Pancreas (tissue), 10 donors: Measurements from ENCODE around the gene TM9SF2. TPM values are rescaled to one million over a fixed set of nuclear protein-coding genes. Genes with fewer than 3 reads are reported as not detected.

ENCODE experiments used
- ATAC-seq, 4 donors: fragments of 200-7000 bp; cut with Tn5 transposase; one replicate each; pipeline versions ENCODE4 v1.8.0 to v1.9.1; 2020; ENCODE audit warnings: mild to moderate bottlenecking in 4 of 4, moderate library complexity in 4 of 4
- DNase-seq, 6 donors: peaks; one replicate each; pipeline ENCODE4 v3.0.0-alpha.2; 2020
- FAIRE-seq: peaks from 2 replicates; lab custom pipeline; 2012; peaks lifted over from hg19 to GRCh38; lab: Jason Lieb, UNC
- H3K27ac ChIP-seq, 4 donors: fragments of 200-600 bp; sonication (generic); 1 replicate in 3 of 4; 2 replicates in 1 of 4; pipeline versions ENCODE4 v1.5.0 to v1.8.0; 2020
- H3K27me3 ChIP-seq, 4 donors: fragments of 200-600 bp; one replicate each; pipeline ENCODE4 v1.8.0; 2021
- H3K36me3 ChIP-seq, 3 donors: fragments of 200-600 bp; sonication (generic) in 1 of 3; one replicate each; pipeline versions ENCODE4 v1.5.0 to v1.8.0; 2020 to 2021
- H3K4me1 ChIP-seq, 3 donors: fragments of 200-600 bp; one replicate each; pipeline ENCODE4 v1.8.0; 2021
- H3K4me3 ChIP-seq, 4 donors: fragments of 200-600 bp; sonication (generic) in 2 of 4; one replicate each; pipeline versions ENCODE4 v1.5.0 to v1.8.0; 2020 to 2021
- H3K9me3 ChIP-seq, 4 donors: fragments of 200-600 bp; one replicate each; pipeline ENCODE4 v1.8.0; 2021
- WGBS, 2 donors: extraction: QIAGEN DNeasy Blood & Tissue Kit; methylation state at CpG; one replicate each; pipeline ENCODE4 v1.1.7; 2013; 5-methylcytosine and 5-hydroxymethylcytosine counted together
- intact Hi-C, 3 donors: fragments of 100-400 bp; cut with DNase I; formaldehyde crosslinking; loops; one replicate each; pipeline versions ENCODE4 v1.11.1 to v1.14.2; 2022
- polyA plus RNA-seq, 2 donors: library from polyadenylated mRNA; stranded (reverse); fragments of 200-250 nt; gene quantifications; one replicate each; pipeline ENCODE4 v1.2.3, GENCODE V29; 2013
- total RNA-seq, 6 donors: library from RNA; stranded (reverse); fragmentation: NEBNext Ultra II Directional in 4 of 6; extraction: Animal tissue kit (Norgen Biotek cat#: 25700) in 4 of 6; gene quantifications; one replicate each; pipeline versions ENCODE4 v1.2.1 to v1.2.4, GENCODE V29; 2021 to 2023
- TF ChIP-seq, protein P1 (sequence below), 4 donors: fragments of 200-600 bp; sonication (generic) in 3 of 4; IDR thresholded peaks; one replicate each; pipeline versions ENCODE4 v1.5.0 to v1.8.0; 2021; ENCODE audit warnings: antibody characterized with exemption in 4 of 4
- donor health status: healthy with polysubstance abuse.
- donor health status: DM: no; HTN: no; CAD: no; lungs with moderate emphysema.
- donor health status: DM: no; HTN: no; CAD: no.
- donor health status: control.
- donor health status: control.
- donor health status: Bipolar disorder and iron deficiency.
- donor health status: DM: yes; HTN: yes; CAD: no.
- donor health status: DM: no; HTN: no; CAD: no.
- donor health status: DM: no; HTN: no; CAD: no.
- donor health status: DM: yes; HTN: yes; CAD: no.

TM9SF2 gene
- total and polyA plus RNA-seq, 8 donors: 22.7 to 88.8 (median 56.5) TPM

DNA sequence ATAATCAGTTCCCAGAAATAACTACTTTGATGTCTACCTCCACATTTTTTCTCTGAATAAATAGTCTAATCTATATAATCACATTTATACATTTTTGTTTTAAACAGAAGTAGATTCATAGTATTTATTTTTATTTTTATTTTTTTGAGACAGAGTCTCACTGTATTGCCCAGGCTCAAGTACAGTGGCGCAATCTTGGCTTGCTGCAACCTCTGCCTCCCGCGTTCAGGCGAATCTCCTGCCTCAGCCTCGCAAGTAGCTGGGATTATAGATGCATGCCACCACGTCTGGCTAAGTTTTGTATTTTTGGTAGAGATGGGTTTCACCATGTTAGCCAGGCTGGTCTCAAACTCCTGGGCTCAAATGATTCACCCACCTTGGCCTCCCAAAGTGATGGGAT is 16.7 kb downstream of the TM9SF2 start:
- Histone ChIP-seq H3K27me3 (no peaks in the 10 kb centered on the region), H3K9me3 (no peaks in the 10 kb centered on the region), H3K4me3 (no peak overlapping the region), H3K36me3 (peaks cover 0 to 44% (median 0%) of the 10 kb centered on the region in 3 donors), H3K4me1 (peaks cover 0 to 12% (median 6%) of the 10 kb centered on the region in 3 donors), H3K27ac (no peak overlapping the region)
- DNase-seq: no peak
- ATAC-seq: no peak
- intact Hi-C loops: no loop called here
- 96% methylated on average over 6 of the region's 6 CpGs for WGBS, 2 donors
- no peak for FAIRE-seq
- TF ChIP-seq, protein P1, sequence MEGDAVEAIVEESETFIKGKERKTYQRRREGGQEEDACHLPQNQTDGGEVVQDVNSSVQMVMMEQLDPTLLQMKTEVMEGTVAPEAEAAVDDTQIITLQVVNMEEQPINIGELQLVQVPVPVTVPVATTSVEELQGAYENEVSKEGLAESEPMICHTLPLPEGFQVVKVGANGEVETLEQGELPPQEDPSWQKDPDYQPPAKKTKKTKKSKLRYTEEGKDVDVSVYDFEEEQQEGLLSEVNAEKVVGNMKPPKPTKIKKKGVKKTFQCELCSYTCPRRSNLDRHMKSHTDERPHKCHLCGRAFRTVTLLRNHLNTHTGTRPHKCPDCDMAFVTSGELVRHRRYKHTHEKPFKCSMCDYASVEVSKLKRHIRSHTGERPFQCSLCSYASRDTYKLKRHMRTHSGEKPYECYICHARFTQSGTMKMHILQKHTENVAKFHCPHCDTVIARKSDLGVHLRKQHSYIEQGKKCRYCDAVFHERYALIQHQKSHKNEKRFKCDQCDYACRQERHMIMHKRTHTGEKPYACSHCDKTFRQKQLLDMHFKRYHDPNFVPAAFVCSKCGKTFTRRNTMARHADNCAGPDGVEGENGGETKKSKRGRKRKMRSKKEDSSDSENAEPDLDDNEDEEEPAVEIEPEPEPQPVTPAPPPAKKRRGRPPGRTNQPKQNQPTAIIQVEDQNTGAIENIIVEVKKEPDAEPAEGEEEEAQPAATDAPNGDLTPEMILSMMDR (IDR thresholded peaks at IDR 0.05): no peak

- WGBS, 2 donors: 96% methylated on average over 2 of the region's 2 CpGs
- no peak overlapping the region for H3K27ac ChIP-seq
- no peak for FAIRE-seq
Observed at GRCh38 chr13:99522298-99522697, 21.0 kb downstream of the TM9SF2 start.

DNA sequence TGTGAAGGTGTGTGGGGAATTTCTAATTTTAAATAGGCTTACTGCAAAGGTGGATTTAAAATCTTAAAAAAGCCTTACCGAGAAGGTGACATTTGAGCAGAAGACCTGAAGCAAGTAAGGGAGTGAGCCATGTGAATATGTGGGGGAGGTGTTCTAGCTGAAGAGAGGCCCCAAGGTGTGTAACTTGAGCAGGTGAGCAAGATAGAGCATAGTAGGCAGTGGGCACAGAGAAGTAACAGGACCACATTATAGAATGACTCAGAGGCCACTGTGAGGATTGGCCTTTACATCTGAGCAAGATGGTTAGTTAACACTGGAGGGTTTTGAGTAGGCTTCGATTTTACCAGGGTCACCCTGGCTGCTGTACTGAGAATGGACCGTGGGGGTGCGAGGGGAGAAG is 22.6 kb downstream of the TM9SF2 start:
- Histone ChIP-seq H3K9me3 (no peaks in the 10 kb centered on the region), H3K27ac (no peak overlapping the region), H3K4me3 (no peak overlapping the region), H3K4me1 (no peaks in the 10 kb centered on the region), H3K36me3 (peaks cover 0 to 35% (median 0%) of the 10 kb centered on the region in 3 donors), H3K27me3 (no peaks in the 10 kb centered on the region)
- no peak for DNase-seq
- TF ChIP-seq, protein P1 (IDR thresholded peaks at IDR 0.05): no peak
- ATAC-seq: no peak
- 93 to 100% methylated on average over 4 of the region's 4 CpGs for whole genome bisulfite sequencing, 2 donors
- intact Hi-C loops: no loop called here
- FAIRE-seq: no peak

More at GRCh38 chr13:99522298-99522697, 21.0 kb downstream of the TM9SF2 start:
- intact Hi-C loops: no loop called here
- no peaks in the 10 kb centered on the region for H3K9me3 ChIP-seq
- H3K36me3 ChIP-seq: peaks cover 0 to 44% (median 0%) of the 10 kb centered on the region in 3 donors
- no peak for DNase-seq
- ATAC-seq: no peak
- TF ChIP-seq, protein P1 (IDR thresholded peaks at IDR 0.05): no peak
- H3K4me3 ChIP-seq: no peak overlapping the region
- H3K4me1 ChIP-seq: no peaks in the 10 kb centered on the region
- no peaks in the 10 kb centered on the region for H3K27me3 ChIP-seq

- Histone ChIP-seq H3K27me3 (no peaks in the 10 kb centered on the region), H3K4me1 (no peaks in the 10 kb centered on the region), H3K4me3 (no peak overlapping the region), H3K36me3 (peaks cover 0 to 18% (median 0%) of the 10 kb centered on the region in 3 donors), H3K27ac (no peak overlapping the region), H3K9me3 (no peaks in the 10 kb centered on the region)
- ATAC-seq (no peak), DNase-seq (no peak), FAIRE-seq (no peak)
- WGBS, 2 donors: 87 to 91% methylated on average over 4 of the region's 4 CpGs
- intact Hi-C loops: no loop called here
- TF ChIP-seq, protein P1 (IDR thresholded peaks at IDR 0.05): no peak
Observed at GRCh38 chr13:99525967-99526366, 24.7 kb downstream of the TM9SF2 start.

GRCh38 chr13:99526549-99526948 is 25.3 kb downstream of the TM9SF2 start:
- FAIRE-seq (no peak), ATAC-seq (no peak), DNase-seq (no peak)
- Histone ChIP-seq H3K9me3 (no peaks in the 10 kb centered on the region), H3K36me3 (peaks cover 0 to 12% (median 0%) of the 10 kb centered on the region in 3 donors), H3K4me1 (no peaks in the 10 kb centered on the region), H3K4me3 (no peak overlapping the region), H3K27ac (no peak overlapping the region), H3K27me3 (no peaks in the 10 kb centered on the region)
- 78 to 81% methylated on average over 7 of the region's 7 CpGs for WGBS, 2 donors
- intact Hi-C loops: no loop called here
- TF ChIP-seq, protein P1 (IDR thresholded peaks at IDR 0.05): no peak
